NCI-H526 treated with DMSO at 0.1 percent for 48 hours (cell line): ENCODE data around the gene USP8.
A peak's percentile ranks its signal among the peaks of the same experiment; 100 is the strongest.
"Not testable (repeated sequence)": the region's sequence is repeated elsewhere in the genome, so short reads cannot be mapped to it uniquely, and the experiment has no call there.

ENCODE experiments used
- DNase-seq: peaks from one replicate; lab custom pipeline; 2025; lab: John Stamatoyannopoulos, UW

Gene USP8

DNA sequence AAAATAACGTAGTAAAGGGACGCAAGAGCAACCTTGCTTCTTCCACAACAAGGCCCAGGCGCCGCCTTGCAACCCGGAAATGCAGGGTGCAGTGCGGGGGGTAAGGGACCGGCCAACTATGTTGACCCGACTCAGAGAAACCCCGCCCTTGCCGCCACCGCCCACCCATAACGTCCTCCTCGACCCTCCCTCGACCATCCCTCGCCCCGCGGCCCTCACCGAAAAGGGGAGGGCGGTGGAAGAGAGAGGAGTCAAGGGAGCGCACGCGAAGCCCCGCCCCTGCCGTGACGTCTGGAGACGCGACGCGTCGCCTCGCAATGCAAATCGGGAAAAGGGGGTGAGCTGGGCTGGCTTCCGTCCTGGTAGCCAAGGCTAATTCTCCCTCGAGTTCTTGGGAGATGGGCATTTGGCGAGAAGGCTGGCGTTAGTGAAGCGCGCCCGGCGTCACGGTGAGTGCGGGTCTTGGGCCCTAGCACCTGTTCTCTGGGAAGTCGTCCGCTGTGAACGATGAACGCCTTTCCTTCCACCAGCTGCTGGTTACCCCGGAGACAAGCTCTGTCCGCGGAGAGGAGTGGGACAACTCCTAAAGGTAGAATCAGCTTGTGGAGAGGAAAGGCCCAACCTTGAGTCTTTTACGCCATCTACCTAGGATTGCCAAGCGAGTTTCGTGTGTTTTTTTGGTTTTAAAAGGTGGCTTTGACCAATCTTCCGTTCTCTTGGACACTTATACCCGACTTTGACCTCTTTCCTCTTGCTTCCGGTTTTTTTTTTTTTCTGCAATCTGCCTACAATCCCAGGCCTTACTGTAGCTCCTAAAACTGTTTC, at the start of gene USP8:
USP8 (plus strand) TSS at position 340 of the 825 bp plus-strand sequence. CDS start 14,669 bp downstream, outside the sequence.
- peak; percentile 92 for DNase-seq

DNA sequence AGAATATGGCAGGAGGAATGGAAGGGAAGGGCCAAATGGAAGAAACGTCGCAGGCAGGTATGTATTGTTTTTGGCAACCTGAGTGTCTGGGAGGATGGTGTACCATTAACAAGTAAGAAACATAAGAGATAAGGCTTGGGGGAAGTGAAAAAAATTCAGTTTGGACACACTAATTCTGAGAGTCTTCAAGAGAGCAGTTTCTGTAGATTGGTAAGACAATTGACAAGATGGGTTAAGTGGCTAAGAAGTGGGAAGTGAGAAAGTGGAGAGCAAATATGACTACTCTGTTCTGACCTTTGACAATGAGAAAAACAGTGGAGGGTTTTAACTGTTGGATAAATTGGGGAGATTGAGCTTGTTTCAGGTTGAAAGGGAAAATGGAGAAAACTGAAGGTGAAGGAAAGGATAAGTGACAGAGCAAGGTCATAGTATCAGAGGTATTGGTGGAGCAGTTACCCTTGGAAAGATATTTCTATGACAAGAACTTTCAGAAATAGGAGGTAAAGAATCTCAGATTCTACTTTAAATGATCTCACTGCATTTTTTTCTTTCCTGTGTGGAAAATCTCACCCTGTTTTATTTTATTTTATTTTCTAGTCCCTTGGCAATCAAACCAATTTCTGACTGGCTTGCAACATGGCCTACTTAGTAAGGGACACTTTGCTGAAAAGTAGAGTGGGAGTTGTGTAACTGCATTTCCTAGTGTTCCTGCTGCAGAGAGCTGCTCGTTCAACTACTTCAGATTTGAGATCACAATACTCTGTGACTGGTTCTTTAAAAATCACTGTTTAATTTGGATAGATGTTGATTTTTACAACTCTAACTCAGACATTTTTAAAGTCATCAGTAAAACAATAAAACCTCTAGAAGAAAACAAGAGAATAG, 46.1 kb upstream of the USP8 start:
- DNase-seq, result no peak

DNA sequence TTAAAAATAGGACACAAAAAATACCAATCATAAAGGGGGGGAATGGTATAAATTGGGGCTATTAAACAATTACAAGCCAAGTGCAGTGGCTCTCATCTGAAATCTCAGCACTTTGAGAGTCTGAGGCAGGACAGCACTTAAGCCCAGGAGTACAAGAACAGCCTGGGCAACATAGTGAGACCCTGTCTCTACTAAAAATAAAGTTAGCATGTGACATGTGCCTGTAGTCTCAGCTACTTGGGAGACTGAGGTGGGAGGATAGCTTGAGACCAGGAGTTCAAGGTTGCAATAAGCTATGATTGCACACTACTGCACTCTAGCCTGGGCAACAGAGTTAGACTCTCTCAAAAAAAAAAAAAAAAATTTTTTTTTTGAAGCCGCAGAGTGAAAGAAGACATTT, 45.4 kb upstream of the USP8 start:
- DNase-seq, result no peak

DNA sequence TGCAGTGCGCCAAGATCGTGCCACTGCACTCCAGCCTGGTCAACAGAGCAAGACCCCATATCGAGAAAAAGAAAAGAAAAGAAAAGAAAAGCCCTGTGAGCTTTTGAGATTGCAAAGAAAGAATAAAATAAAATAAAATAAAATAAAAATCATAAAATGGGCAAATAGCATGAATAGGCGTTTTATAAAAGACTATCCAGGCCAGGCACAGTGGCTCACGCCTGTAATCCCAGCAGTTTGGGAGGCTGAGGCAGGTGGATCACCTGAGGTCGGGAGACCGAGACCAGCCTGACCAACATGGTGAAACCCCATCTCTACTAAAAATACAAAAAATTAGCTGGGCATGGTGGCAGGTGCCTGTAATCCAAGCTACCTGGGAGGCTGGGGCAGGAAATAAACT, 44.8 kb upstream of the USP8 start:
- not testable (repeated sequence) for DNase-seq

DNA sequence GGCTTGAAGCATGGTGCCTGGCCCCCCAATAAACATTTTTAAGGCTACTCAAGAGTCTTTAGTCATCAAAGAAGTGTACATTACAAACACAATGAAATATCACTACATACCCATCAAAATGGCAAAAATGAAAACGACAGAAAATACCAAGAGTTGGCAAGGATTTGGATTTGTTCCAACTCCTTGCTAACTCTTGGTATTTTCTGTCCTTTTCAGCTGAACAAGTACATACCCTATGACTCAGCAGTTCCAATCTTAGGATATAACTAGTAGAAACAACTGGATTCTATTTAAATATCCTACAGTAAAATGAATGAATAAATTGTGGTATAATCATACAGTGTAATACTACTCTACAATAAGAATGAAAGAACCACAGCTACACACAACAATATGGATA, 44.1 kb upstream of the USP8 start:
- no peak for DNase-seq

DNA sequence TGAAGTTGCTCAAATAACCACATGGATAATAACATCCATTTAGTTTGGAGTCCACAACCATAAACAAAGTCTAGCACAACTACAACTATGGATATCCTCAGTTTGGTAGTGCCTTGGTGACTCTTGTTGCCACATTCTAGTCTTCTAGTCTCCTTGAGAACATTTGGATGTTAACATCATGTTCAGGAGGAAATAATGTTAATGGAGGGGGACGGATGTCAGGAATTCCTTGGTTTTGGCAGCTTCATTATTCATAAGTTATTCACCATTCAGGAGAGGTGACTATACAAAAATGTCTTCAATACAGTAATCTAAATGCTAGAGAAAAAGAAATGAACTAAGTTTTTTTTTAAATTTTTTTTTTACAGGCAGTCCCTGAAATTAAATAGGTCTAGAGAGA, 42.8 kb upstream of the USP8 start:
- DNase-seq, result no peak

DNA sequence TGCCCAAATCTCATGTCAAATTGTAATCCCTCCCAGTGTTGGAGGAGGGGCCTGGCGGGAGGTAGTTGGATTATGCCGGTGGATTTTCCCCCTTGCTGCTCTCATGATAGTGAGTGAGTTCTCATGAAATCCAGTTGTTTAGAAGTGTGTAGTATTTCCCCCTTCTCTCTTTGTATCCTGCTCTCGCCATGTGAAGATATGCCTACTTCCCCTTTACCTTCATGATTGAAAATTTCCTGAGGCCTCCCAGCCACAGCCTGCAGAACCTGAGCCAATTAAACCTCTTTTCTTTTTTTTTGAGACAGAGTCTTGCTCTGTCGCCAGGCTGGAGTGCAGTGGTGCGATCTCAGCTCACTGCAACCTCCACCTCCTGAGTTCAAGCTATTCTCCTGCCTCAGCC, 41.8 kb upstream of the USP8 start:
- not testable (repeated sequence) for DNase-seq

DNA sequence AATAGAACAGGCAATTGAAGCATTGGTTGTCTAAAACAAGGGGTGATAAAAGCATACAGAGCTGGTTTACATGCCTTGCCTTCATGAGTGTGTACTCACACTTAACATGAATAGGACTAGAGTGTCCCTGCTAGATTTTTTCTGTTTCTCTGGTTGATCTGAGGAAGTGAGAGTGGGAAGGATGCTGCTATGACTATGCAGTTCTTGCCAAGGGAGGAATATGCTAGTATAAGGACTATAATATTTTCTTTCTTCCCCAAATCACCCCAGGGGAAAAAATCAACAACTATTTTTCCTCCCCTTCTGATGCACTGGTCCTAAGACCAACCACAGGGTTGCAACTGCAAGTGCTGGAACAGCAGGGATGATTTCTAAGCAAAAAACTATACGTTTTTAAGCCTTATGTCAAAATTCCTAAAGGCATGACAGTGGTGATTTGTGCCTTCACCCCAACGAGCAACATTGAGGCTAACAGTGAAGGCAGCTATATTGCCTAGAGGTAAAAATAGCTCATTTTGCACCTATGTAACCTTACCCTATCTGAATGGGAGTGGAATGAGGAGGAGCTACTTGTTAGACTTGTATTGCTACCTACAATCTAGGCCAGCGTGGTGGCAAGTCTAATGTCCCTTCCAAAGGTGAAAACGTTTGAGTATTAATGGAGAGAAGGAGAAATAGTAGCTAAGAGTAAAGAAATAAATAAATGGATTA, 33.5 kb upstream of the USP8 start:
- DNase-seq, result no peak

DNA sequence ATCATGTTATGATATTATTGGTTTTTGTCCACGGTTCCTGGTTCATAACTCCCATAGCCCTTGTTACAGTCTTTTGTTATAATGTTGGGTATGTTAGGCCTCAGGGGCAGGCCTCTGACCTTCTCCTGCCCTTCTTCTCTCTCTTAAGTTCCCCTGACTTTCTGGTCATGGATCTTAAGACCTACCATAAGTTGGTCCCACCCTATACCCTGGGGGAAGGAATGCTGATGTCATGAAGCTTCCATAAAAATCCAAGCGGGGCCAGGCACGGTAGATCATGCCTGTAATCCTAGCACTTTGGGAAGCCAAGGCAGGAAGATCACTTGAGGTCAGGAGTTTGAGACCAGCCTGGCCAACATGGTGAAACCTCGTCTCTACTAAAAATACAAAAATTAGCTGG, 32.6 kb upstream of the USP8 start:
- not testable (repeated sequence) for DNase-seq

DNA sequence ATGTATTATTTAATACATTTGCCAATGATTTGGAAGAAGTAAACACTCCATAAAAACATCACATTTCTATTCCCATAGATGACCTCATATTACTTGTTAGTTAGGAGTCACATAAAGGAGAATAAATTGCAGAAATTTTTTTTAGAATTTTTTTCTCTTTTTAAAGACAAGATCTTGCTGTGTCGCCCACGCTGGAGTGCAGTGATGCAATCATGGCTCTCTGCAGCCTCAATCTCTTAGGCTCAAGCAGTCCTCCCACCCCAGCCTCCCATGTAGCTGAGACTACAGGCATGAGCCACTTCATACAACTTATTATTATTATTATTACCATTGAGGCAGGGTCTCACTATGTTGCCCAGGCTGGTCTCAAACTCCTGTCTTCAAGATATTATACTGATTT, 12.3 kb upstream of the USP8 start:
- no peak for DNase-seq

DNA sequence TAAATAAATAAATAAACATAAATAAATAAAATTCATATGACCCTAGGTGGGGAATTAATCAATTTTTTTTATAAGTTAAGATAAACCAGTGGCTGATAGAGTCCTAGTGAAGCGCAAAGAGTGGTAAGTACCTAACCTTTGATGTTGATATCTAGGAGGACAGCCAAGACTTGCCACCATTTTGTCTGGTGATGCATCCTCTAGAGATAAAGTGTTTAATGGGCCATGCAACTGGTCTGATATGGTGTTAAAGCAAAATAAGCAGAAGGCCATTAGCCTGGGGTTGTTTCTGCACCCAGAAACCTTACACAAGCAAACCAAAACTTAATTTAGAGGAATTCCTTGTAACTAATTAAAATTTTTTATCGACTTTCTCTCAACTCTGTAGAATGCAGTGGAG, 9.6 kb upstream of the USP8 start:
- DNase-seq, result no peak

DNA sequence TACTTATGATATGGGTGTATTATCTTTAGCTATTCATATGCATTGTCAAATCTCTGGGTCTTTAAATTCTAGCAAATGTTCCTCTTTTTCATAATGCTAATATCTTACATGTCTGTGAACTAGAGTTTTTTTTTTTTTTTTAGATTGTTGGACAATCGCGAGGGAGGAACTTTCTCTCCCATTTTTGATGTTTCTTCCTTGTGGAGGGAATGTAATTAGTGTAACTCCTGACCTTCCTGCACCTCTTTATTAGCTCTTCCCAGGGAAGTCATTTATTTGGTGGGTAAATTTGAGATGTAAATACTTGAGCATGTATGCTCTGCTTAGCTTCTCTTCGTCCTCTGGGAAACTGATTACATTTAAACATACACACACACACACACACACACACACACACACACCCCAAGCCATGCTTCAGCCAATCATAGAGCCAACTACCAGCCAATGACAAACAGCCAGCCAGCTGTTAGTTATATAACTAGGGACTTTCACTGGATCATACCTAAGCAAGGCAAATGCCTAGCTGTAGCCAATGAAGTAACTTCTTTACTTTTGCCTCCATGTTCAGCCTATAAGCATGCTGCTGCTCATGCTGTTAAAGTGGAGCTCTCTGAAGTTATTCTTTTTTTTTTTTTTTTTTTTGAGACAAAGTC, 8.3 kb upstream of the USP8 start:
- no peak for DNase-seq

DNA sequence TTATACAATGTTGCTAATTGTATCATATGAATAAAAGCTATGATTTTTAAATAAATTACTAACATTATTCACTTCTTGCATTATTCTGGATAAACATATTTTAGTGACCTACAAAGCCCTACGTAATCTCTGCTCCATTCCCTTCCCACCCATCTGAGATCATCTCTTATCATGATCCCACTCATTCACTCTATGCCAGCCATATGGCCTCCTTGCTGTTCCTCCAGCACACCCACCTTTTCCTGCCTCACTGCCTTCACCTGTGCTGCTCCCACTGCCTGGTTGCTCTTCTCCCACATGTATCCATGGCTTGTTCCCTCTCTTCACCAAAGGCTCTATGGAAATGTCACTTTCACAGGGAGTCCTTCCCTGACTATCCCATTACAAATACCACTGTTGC, 7.3 kb upstream of the USP8 start:
- DNase-seq, result no peak

DNA sequence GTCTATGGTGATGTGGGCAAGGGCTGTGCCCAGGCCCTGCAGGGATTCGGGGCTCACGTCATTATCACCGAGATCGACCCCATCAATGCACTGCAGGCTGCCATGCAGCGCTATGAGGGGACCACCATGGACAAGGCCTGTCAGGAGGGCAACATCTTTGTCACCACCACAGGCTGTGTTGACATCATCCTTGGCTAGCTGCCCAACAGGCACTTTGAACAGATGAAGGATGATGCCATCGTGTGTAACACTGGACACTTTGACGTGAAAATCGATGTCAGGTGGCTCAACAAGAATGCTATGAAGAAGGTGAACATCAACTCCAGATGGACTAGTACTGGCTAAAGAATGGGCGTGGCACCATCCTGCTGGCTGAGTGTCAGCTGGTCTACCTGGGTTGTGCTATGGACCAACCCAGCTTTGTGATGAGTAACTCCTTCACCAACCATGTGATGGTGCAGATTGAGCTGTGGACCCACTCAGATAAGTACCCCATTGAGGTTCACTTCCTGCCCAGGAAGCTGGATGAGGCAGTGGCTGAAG, 6.1 kb upstream of the USP8 start:
- no peak for DNase-seq

DNA sequence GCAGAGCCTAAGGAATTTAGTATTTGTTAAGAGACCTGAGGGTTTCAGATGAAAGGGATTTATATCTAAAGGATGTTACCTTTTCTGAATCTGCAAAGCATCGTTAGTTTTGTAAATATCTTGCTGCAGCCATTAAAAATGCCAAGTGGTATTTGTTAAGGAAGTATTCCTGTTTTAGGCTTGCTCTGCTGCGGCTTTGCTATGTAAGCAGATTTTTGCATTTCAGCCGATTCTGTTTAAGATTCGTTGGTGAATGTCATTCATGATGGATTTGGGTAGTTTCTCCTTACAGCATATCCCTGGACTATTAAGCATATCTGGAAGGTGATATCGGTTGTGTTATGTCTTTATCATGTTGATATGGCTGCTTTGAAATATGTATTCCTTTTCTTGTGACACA, 1.0 kb downstream of the USP8 start:
- no peak for DNase-seq

DNA sequence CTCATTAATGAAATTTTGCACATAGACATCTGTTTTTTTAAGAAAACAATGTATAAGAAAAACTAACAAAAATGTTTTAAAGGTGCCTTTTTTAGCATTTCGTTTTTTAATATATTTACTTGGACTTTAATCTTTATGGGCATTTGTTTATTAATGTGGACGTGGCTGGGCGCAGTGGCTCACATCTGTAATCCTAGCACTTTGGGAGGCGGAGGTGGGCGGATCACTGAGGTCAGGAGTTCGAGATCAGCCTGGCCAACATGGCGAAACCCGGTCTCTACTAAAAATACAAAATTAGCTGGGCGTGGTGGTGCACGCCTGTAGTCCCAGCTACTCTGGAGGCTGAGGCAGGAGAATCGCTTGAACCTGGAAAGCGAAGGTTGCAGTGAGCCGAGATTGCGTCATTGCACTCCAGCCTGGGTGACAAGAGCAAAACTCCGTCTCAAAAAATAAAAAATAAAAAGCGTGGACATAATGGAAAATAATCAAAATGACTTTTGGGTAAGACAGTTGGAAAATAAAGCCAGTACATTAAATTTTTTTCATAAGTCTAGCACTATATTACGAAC, 1.6 kb downstream of the USP8 start:
- not testable (repeated sequence) for DNase-seq

DNA sequence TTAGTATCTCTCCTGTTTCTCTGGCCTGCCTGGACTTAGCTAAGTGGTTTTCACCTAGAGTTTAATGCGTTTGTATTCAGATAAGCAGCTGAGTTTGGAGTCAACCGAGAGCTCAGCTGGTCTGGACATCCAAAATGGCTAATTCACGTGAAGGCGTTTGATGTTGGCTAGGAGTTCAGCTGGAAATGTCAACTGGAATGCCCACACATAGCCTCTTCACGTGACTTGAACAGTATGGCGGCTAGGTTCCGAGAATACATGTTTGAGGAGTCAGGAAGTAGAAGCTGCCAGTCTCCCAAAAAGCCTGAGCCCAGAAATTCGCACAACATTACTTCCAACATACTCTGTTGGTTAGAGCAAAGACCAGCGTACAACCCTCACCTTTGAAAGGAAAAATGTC, 2.2 kb downstream of the USP8 start:
- no peak for DNase-seq

DNA sequence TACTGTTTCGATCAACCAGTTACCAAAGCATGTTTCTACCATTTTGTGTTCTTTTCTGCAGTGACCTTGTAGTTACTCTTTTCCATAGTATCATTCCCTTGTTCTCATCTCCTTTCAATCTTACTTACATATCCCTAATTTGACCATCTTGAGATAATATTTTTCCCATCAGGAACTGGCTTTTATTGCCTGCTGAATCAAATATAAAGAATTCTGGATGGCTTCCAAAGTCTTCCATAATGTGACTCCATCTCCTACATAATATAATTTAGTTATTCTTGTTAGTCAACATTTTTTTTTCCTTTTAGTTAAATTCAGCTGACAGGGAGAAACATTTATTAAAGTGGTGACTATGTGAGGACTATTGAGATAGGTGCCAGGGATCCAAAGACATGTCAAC, 7.0 kb downstream of the USP8 start:
- no peak for DNase-seq

DNA sequence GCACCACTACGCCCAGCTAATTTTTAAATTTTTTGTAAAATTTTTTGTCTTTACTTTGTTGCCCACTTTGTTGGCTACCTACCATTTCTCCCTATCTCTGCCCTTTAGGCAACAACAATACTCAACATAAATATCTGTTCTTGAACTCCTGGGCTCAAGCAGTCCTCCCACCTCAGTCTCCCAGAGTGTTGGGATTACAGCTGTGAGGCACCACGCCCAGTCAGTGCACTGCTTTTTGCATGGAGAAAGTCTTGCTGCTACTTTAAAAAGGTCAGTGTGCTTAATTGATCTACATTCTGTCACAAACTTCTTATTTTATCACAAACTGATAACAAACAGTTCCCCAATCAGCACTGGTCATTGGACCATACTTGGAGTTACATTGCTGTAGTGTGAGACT, 8.0 kb downstream of the USP8 start:
- no peak for DNase-seq

DNA sequence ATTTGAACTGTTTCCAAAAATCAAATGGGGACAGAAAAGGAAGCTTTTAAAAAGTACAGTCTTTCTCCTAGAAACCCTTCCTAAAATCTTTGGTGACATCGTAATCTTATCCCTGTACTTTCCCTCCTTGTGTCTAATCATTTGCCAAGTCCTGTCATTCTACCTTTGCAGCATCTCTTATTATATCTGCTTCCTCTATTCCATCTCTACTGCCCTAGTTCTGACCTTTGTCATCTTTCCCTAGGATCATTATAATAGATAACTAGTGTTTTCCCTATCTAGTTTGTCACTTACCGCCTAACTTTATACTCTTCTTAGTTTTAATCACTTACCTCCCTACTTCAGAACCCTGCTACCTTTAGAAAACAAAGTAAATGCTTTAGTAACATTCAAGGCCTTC, 11.6 kb downstream of the USP8 start:
- no peak for DNase-seq

DNA sequence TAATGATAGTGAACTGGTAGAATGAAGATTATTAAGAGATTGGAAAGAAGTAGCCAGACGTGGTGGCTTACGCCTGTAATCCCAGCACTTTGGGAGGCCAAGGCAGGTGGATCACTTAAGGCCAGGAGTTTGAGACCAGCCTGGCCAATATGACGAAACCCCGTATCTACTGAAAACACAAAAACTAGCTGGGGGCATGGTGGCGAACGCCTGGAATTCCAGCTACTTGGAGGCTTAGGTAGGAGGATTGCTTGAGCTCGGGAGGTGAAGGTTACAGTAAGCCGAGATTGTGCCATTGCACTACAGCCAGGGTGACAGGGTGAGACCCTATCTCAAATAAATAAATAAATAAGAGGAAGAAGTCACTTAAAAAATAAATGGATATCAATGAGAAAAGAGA, 14.0 kb downstream of the USP8 start:
- no peak for DNase-seq
